Stomach (tissue), 9 donors: ENCODE data around the gene CDH5. TPM values are rescaled to one million over a fixed set of nuclear protein-coding genes. Genes with fewer than 3 reads are reported as not detected.

Experiments used
- DNase-seq, 2 donors: peaks; one replicate each; pipeline versions ENCODE4 v3.0.0 to v3.0.0-alpha.2; 2013 to 2019
- H3K27ac ChIP-seq, 5 donors: fragments of 200-600 bp in 4 of 5; sonication (generic) in 4 of 5; one replicate each; pipeline ENCODE4 v1.5.1; 2013 to 2019; ENCODE audit warnings: mild to moderate bottlenecking in 1 of 5, moderate library complexity in 1 of 5
- H3K27me3 ChIP-seq, 3 donors: fragments of 200-600 bp; sonication (generic); one replicate each; pipeline ENCODE4 v1.5.1; 2017 to 2019; ENCODE audit warnings: mixed run types in 1 of 3
- H3K36me3 ChIP-seq, 4 donors: fragments of 200-600 bp; sonication (generic); 1 replicate in 3 of 4; 2 replicates in 1 of 4; pipeline ENCODE4 v1.5.1; 2016 to 2019
- H3K4me1 ChIP-seq, 4 donors: fragments of 200-600 bp; sonication (generic); one replicate each; pipeline ENCODE4 v1.5.1; 2016 to 2019
- H3K4me3 ChIP-seq, 4 donors: fragments of 200-600 bp; sonication (generic) in 3 of 4; one replicate each; pipeline ENCODE4 v1.5.1; 2016 to 2019; ENCODE audit warnings: mild to moderate bottlenecking in 1 of 4
- H3K9me3 ChIP-seq, 4 donors: fragments of 200-600 bp; sonication (generic); one replicate each; pipeline ENCODE4 v1.5.1; 2016 to 2019
- EP300 ChIP-seq: sonication (generic); formaldehyde crosslinking; IDR thresholded peaks from one replicate; pipeline ENCODE4 v1.6.1; 2017; ENCODE audit warnings: antibody characterized with exemption
- POLR2A ChIP-seq, 4 donors: fragments of 450-650 bp; IDR thresholded peaks; one replicate each; pipeline ENCODE4 v1.6.1; 2016; ENCODE audit warnings: antibody characterized with exemption in 4 of 4, control low read depth in 2 of 4, mild to moderate bottlenecking in 1 of 4, moderate library complexity in 1 of 4
- POLR2AphosphoS5 ChIP-seq, 3 donors: sonication (generic); formaldehyde crosslinking; IDR thresholded peaks; one replicate each; pipeline ENCODE4 v1.6.1; 2016; ENCODE audit warnings: antibody characterized with exemption in 3 of 3
- WGBS, 5 donors: extraction: QIAGEN DNeasy Blood & Tissue Kit in 3 of 5; methylation state at CpG; one replicate each; pipeline versions ENCODE4 v1.1.5 to v1.1.7; 2013 to 2018; 5-methylcytosine and 5-hydroxymethylcytosine counted together
- intact Hi-C: fragments of 100-400 bp; cut with DNase I; formaldehyde crosslinking; loops from one replicate; pipeline ENCODE4 v1.15.1; 2023; ENCODE audit warnings: low total_unique reads
- polyA plus RNA-seq, 3 donors: library from polyadenylated mRNA; stranded (reverse); fragments of 200-250 nt; gene quantifications; one replicate each; pipeline ENCODE4 v1.2.3, GENCODE V29; 2013
- total RNA-seq, 5 donors: library from RNA; depleted of rRNA; stranded (reverse); fragments of >200 nt; gene quantifications; one replicate each; pipeline versions ENCODE4 v1.1.0 to v1.2.3, GENCODE V29; 2014 to 2016
- TF ChIP-seq, protein P1 (sequence below), 7 experiments: fragments of 450-650 bp in 4 of 7; fragments of 200-600 bp in 3 of 7; sonication (generic) in 3 of 7; IDR thresholded peaks; one replicate each; pipeline ENCODE4 v1.5.1; 2016 to 2019; ENCODE audit warnings: antibody characterized with exemption in 7 of 7, control low read depth in 2 of 7, mild to moderate bottlenecking in 1 of 7
- donor health status: healthy with polysubstance abuse.
- donor health status: Bipolar disorder and iron deficiency.
- donor health status: healthy.

The CDH5 gene
- total and polyA plus RNA-seq, 8 donors = 2.4 to 46.9 (median 17.2) TPM

DNA sequence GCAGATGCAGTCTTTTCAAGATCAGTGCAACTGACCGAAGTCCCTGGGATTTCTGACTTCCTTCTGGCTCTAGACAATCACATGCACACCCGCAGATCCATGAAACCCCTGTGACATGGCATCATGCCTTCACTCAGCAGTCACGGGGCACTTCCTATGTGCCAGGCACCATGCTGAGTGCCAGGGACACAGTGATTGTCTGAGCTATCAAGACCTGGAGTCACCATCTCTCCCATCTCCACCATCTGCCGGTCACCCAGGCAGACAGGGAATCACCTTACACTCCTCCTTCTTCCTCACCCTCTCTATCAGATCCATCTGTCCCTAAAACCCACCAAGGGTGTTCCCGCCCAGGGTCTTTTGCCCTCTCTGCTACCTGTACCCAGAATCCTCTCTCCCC, 65.9 kb downstream of the CDH5 start:
- TF ChIP-seq, protein P1, sequence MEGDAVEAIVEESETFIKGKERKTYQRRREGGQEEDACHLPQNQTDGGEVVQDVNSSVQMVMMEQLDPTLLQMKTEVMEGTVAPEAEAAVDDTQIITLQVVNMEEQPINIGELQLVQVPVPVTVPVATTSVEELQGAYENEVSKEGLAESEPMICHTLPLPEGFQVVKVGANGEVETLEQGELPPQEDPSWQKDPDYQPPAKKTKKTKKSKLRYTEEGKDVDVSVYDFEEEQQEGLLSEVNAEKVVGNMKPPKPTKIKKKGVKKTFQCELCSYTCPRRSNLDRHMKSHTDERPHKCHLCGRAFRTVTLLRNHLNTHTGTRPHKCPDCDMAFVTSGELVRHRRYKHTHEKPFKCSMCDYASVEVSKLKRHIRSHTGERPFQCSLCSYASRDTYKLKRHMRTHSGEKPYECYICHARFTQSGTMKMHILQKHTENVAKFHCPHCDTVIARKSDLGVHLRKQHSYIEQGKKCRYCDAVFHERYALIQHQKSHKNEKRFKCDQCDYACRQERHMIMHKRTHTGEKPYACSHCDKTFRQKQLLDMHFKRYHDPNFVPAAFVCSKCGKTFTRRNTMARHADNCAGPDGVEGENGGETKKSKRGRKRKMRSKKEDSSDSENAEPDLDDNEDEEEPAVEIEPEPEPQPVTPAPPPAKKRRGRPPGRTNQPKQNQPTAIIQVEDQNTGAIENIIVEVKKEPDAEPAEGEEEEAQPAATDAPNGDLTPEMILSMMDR (IDR thresholded peaks at IDR 0.05) = no peak
- TF ChIP-seq EP300 (no peak), POLR2AphosphoS5 (IDR thresholded peaks at IDR 0.05) (no peak)
- WGBS, 5 donors = 69 to 81% (median 77%) methylated on average over 3 to 5 of the region's 5 CpGs
- Histone ChIP-seq H3K4me3 (no peak overlapping the region), H3K36me3 (no peaks in the 10 kb centered on the region), H3K9me3 (no peaks in the 10 kb centered on the region), H3K27ac (no peak overlapping the region), H3K4me1 (peaks cover 8 to 16% (median 11%) of the 10 kb centered on the region in 4 donors), H3K27me3 (peaks cover 6 to 74% (median 20%) of the 10 kb centered on the region in 3 donors)
- intact Hi-C loops = no loop called here
- DNase-seq = no peak

DNA sequence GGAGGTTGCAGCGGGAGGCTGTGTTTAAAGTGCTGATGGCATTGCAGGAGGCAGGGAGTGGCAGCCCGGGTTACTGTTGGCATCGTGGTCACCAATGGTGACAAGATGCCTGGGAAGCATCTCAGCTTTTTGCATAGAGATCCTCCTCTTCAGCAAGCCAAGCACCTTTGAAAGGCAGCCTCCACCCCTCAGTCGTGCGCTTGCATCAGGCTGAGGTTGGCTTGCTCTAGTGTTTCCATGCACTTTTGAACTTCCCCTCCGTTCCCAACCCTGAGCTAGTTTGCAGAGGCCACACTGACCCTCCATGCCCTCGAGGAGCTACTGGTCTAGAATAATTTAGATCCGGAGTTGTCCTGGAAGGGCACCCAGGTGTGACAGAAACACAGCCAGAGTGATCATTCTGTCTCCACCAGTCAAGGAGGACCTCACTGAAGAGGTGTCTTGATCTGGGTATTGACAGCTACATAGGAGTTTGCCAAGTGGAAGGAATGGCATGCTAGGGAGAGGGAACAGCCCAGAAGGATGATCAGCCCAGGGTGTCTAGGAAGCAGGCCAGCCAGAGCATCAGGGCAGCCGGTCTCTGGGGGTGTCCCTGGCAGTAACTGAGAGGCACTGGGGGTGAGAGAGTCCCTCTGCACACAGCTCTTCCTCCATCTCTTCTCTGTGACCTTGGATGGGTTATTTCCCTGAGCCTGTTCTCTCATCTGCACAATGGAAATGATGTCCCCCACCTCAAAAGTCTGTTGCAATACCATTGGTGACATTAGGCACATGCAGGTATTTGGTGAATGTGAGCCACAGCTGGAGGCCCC, 68.3 kb downstream of the CDH5 start:
- intact Hi-C loops = no loop called here
- DNase-seq = no peak
- WGBS, 5 donors = 73 to 79% (median 79%) methylated on average over 9 of the region's 9 CpGs

DNA sequence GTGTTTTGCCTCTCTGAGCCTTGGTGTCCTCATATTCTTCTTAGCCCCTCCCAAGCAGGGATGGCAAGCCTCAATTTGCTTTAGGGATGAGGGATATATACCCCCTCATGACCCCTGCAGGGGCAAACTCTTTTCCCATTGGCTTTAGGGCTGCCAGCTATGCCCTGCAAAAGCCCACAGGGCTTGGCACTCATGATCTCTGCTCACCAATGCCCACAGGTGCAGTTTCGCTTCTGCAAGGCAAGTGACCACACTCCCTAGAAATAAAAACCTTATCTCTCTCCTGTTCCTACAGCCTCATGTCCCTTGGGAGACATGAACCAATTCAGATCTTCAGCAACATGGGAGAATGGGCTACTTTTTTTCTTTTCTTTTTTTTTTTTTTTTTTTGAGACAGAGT, 69.4 kb downstream of the CDH5 start:
- intact Hi-C loops = no loop called here
- 73 to 90% (median 79%) methylated on average over 1 of the region's 1 CpG for WGBS, 5 donors
- H3K36me3 ChIP-seq = no peaks in the 10 kb centered on the region
- no peaks in the 10 kb centered on the region for H3K4me1 ChIP-seq
- no peak for DNase-seq
- H3K9me3 ChIP-seq = no peaks in the 10 kb centered on the region
- H3K27me3 ChIP-seq = peaks cover 0 to 62% (median 0%) of the 10 kb centered on the region in 3 donors
- H3K27ac ChIP-seq = no peak overlapping the region
- TF ChIP-seq EP300 = no peak
- TF ChIP-seq, protein P1 (IDR thresholded peaks at IDR 0.05) = no peak
- TF ChIP-seq POLR2AphosphoS5 (IDR thresholded peaks at IDR 0.05) = no peak
- no peak for TF ChIP-seq POLR2A (IDR thresholded peaks at IDR 0.05)
- H3K4me3 ChIP-seq = no peak overlapping the region

More for the DNA sequence above, 68.3 kb downstream of the CDH5 start:
- no peak overlapping the region for H3K4me3 ChIP-seq
- H3K27ac ChIP-seq = no peak overlapping the region
- no peaks in the 10 kb centered on the region for H3K36me3 ChIP-seq
- peaks cover 0 to 65% (median 0%) of the 10 kb centered on the region in 3 donors for H3K27me3 ChIP-seq
- no peaks in the 10 kb centered on the region for H3K9me3 ChIP-seq
- TF ChIP-seq, protein P1 (IDR thresholded peaks at IDR 0.05) = no peak
- no peak for TF ChIP-seq POLR2A (IDR thresholded peaks at IDR 0.05)
- TF ChIP-seq EP300 = no peak
- no peak for TF ChIP-seq POLR2AphosphoS5 (IDR thresholded peaks at IDR 0.05)
- H3K4me1 ChIP-seq = no peaks in the 10 kb centered on the region

DNA sequence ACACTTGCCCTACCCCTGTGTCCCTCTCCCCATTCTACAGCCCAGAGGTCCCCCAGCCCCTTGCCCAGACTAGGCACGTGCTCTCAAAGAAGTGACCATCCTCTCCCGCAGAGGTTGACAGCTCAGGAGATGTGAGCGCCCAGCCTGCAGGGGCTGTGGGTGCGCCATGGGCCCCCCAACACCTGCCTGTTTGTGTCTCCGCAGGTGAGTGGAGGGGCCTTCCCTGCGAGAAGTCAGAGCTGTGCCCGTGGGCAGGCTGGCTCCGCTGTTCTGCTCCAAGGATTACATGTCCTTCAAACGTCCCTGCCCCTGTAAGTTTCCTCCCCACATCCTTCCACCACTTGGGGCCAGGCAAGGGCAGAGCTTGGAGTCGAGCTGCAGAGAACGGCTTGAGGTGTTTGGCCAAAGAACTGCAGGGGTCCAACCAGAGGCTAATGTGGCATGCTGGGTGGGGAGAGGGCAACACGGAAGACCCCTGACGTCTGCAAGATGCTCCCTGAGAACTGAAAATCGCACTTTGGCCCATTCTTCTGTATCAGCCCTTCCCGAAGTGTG, 71.0 kb downstream of the CDH5 start:
- no peak for DNase-seq
- no peaks in the 10 kb centered on the region for H3K9me3 ChIP-seq
- intact Hi-C loops = no loop called here
- H3K4me1 ChIP-seq = no peaks in the 10 kb centered on the region
- H3K4me3 ChIP-seq = no peak overlapping the region
- 64 to 76% (median 71%) methylated on average over 15 of the region's 15 CpGs for WGBS, 5 donors
- H3K27me3 ChIP-seq = peaks cover 0 to 62% (median 0%) of the 10 kb centered on the region in 3 donors
- TF ChIP-seq POLR2AphosphoS5 (IDR thresholded peaks at IDR 0.05) = no peak
- no peak for TF ChIP-seq POLR2A (IDR thresholded peaks at IDR 0.05)
- TF ChIP-seq EP300 = no peak
- TF ChIP-seq, protein P1 (IDR thresholded peaks at IDR 0.05) = no peak
- no peak overlapping the region for H3K27ac ChIP-seq
- no peaks in the 10 kb centered on the region for H3K36me3 ChIP-seq
